Astrocyte of the spinal cord (primary cell): ENCODE results near the gene CFAP141.

ENCODE experiments used
- DNase-seq: peaks from one replicate; pipeline ENCODE4 v3.0.0; 2011; ENCODE audit warnings: low read depth, low spot score
- H3K4me3 ChIP-seq: 2 replicates; pipeline ENCODE4 v1.5.1; 2011; ENCODE audit warnings: low read depth, mild to moderate bottlenecking, low read length, moderate library complexity
- in situ Hi-C: cut with HindIII; loops from 2 replicates; pipeline ENCODE4 v1.10.0; 2017; ENCODE audit warnings: low sequenced_read_pairs
- TF ChIP-seq, protein P1 (sequence below): IDR thresholded peaks from 2 replicates; pipeline ENCODE4 v1.5.1; 2012; ENCODE audit warnings: low read depth, mild to moderate bottlenecking, low read length, inconsistent platforms

Gene CFAP141

DNA sequence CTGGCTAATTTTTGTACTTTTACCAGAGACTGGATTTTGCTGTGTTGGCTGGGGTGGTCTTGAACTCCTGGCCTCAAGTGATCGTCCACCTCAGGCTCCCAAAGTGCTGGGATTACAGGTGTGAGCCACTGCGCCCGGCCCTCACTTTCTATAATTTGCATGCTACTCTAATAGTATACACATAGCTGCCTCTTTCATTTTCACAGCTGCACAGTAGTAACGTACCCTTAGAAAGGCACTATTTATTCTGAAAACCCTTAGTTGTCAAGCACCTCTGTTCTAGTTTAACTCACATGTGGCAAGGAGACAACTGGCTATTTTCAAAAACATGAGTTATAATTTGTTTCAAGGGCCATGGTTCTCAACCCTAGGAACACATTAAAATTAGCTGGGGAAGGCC is 31.5 kb downstream of the CFAP141 start:
- no peak for DNase-seq
- in situ Hi-C loops, result no loop called here
- TF ChIP-seq, protein P1, sequence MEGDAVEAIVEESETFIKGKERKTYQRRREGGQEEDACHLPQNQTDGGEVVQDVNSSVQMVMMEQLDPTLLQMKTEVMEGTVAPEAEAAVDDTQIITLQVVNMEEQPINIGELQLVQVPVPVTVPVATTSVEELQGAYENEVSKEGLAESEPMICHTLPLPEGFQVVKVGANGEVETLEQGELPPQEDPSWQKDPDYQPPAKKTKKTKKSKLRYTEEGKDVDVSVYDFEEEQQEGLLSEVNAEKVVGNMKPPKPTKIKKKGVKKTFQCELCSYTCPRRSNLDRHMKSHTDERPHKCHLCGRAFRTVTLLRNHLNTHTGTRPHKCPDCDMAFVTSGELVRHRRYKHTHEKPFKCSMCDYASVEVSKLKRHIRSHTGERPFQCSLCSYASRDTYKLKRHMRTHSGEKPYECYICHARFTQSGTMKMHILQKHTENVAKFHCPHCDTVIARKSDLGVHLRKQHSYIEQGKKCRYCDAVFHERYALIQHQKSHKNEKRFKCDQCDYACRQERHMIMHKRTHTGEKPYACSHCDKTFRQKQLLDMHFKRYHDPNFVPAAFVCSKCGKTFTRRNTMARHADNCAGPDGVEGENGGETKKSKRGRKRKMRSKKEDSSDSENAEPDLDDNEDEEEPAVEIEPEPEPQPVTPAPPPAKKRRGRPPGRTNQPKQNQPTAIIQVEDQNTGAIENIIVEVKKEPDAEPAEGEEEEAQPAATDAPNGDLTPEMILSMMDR, result no peak
- no peak overlapping the region for H3K4me3 ChIP-seq

DNA sequence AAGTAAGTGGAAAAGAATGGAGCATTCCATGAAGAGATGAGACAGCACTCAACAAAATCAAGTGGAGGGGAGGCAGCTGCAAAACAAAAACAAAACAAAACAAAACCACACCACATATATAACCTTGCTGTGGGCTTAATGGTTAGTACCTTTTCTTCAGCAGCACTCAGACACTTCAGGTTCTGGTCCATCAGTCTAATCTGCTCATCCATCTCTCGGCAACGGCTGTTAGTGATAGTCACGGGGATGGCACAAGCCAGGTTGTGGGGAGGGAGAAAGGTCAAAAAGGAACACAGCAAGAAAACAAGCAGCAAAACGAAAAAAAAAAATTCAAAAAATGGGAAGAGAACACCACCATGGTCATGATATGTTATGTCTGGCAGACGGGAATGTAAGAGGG is 34.3 kb downstream of the CFAP141 start:
- in situ Hi-C loops, result no loop called here
- TF ChIP-seq, protein P1, result no peak
- H3K4me3 ChIP-seq, result no peak overlapping the region
- no peak for DNase-seq

DNA sequence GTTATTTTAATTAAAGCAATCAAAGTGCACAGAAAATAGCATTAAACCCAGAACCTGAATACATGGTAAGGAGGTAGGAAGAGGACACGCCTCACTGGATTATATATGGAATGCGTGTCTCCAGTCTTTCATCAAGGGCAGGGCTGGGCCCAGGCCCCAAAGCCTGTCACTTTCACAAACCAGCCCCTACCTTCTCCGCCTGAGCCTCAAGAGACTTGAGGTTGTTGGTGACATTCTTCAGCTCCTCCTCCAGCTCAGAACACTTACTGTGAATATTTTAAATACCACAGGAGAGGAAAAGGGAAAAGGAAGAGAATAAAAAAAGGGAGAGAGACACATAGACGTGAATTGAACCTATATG is 34.9 kb downstream of the CFAP141 start:
- no peak overlapping the region for H3K4me3 ChIP-seq
- no peak for DNase-seq
- TF ChIP-seq, protein P1, result no peak
- in situ Hi-C loops, result no loop called here

DNA sequence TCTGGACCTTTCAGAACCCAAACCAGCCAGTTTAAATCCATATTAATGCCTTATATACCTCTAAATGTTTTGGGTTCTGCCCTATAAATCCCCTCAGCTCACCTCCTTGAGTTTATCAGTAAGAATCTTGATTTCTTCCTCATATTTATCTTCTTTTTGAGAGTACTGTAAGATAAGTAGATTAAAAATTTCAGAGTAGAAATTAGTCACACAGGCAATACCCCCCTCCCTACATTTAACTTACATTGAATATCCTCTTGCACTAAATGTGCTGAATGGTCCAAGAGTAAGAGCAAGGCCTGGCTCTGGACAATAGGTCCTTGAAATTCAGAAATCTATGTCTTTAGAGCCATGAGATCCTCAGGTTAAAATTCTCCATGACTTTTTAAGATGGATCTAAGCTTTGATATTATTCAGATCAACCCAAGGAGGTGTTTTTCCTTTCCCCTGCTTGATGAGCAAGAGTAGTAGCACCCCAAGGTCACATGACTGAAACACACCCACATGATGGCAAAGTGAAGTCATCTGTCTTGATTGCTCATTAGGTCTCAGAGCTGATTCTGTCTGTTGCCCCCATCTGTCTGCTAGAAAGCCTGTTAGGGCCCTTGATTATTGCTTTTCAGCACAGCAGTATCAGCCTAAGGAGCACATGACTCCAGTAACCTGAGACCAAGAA is 35.4 kb downstream of the CFAP141 start:
- TF ChIP-seq, protein P1, result no peak
- DNase-seq, result no peak
- H3K4me3 ChIP-seq, result no peak overlapping the region
- in situ Hi-C loops, result no loop called here

DNA sequence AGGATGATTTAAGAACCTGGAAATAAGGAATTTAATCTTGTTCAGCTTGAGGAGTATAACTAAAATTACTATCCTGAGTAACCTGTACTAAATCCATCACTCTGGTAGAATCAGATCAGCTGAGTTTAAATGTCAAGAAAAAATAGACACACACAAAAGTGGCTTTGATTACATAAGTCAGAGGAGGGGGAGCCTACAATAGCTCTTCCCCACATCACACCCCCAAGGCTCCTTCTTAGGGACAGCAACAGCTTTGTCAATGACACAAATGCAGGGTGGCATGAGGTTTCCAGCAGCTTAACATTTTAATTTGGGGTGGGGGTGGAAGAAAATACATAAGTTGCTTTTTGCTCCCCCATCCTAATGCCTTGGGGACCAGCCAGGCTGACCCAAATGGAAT is 38.7 kb downstream of the CFAP141 start:
- no peak overlapping the region for H3K4me3 ChIP-seq
- TF ChIP-seq, protein P1, result no peak
- no peak for DNase-seq
- in situ Hi-C loops, result no loop called here

DNA sequence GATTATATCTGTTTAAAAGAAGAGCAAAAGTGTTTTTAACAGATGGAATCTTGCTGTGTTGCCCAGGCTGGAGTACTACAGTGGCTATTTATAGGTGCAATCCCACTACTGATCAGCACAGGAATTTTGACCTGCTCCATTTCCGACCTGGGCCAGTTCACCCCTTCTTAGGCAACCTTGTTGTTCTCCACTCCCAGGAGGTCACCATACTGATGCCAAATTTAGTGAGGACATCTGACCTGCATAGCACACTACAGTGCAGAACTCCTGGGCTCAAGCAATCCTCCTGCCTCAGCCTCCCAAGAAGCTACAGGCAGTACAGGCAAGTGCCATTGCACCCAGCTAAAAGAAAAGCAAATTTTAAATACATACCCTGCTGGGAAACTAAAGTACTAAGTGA is 39.9 kb downstream of the CFAP141 start:
- DNase-seq, result no peak
- in situ Hi-C loops, result no loop called here
- TF ChIP-seq, protein P1, result no peak
- no peak overlapping the region for H3K4me3 ChIP-seq

DNA sequence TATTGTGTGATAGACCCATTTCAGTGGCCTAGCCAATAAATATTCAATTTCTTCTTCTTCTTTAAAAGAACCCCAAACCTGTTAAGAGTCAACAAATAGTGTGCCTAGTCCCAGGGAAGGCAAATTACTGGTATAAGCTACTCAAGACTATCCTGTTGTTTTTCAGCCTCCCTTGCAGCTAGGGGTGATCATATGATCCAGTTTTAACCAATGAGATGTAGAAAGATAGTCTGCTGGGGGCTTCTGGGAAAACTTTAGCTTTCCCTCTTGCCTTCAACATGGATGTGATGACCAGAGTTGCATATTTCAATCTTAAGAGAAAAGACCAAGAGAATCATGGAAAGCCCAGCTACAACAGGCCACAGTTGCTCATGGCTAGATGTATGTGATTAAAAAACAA is 46.6 kb downstream of the CFAP141 start:
- in situ Hi-C loops, result no loop called here
- H3K4me3 ChIP-seq, result no peak overlapping the region
- TF ChIP-seq, protein P1, result no peak
- DNase-seq, result no peak
